Kidney epithelial cell (primary cell): ENCODE measurements around the gene TIMELESS. TPM values are rescaled to one million over a fixed set of nuclear protein-coding genes. Genes with fewer than 3 reads are reported as not detected.
A peak's percentile ranks its signal among the peaks of the same experiment; 100 is the strongest.

Experiments
- DNase-seq: peaks from one replicate; pipeline ENCODE4 v3.0.0-alpha.2; 2010; ENCODE audit warnings: low read depth
- H3K27me3 ChIP-seq: 2 replicates; pipeline ENCODE4 v1.6.0; 2011; ENCODE audit warnings: low read length; ENCODE audit not compliant: control insufficient read depth, insufficient read depth
- H3K36me3 ChIP-seq: 2 replicates; pipeline ENCODE4 v1.5.1; 2011; ENCODE audit warnings: low read length; ENCODE audit not compliant: control insufficient read depth, insufficient read depth
- H3K4me3 ChIP-seq: 2 replicates; pipeline ENCODE4 v1.5.1; 2011; ENCODE audit warnings: low read depth, mild to moderate bottlenecking, control low read depth, low read length
- total RNA-seq: library from RNA; depleted of rRNA; stranded (reverse); fragments of >200 nt; gene quantifications from 2 replicates; pipeline ENCODE4 v1.2.3, GENCODE V29; 2015
- TF ChIP-seq, protein P1 (sequence below): IDR thresholded peaks from 2 replicates; pipeline ENCODE4 v1.5.1; 2011; ENCODE audit warnings: mild to moderate bottlenecking, moderate library complexity, low read length, control low read depth, inconsistent platforms; ENCODE audit not compliant: insufficient read depth, poor library complexity, severe bottlenecking

Gene TIMELESS
- total RNA-seq, 1 donor from 2014 or later = 15.5 TPM

DNA sequence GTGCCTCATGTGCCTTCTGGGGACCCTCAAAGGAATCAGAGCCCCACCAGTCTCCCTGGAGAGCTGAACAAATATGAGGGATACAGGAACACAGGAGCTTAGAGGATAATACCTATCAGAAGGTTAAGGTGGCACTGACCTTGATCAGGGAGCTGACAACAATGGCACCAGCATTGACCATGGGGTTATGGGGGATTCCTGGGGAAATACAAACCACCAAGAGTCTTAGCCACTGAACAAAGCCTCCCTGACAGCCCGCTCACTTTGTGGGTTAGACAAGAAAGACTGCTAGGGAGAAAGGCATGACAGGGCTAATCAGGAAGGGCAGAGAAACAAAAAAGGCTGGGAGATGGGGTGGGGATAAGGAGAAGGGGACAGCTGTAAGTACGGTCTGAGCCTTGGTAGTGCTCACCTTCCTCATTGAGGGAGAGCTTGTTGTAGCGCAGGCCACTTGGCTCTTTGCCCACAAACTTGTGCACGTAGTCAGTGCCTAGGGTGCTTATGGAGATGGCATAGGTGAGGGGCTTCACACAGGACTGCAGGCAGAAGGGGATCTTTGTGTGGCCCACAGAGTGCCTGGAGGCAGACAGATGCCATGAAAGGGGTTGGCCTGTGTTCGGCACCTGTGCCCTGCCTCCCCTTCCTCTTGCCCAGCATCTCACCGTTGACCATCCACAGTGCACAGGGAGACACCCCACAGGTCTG lies 28.4 kb upstream of the TIMELESS start:
- TF ChIP-seq, protein P1, sequence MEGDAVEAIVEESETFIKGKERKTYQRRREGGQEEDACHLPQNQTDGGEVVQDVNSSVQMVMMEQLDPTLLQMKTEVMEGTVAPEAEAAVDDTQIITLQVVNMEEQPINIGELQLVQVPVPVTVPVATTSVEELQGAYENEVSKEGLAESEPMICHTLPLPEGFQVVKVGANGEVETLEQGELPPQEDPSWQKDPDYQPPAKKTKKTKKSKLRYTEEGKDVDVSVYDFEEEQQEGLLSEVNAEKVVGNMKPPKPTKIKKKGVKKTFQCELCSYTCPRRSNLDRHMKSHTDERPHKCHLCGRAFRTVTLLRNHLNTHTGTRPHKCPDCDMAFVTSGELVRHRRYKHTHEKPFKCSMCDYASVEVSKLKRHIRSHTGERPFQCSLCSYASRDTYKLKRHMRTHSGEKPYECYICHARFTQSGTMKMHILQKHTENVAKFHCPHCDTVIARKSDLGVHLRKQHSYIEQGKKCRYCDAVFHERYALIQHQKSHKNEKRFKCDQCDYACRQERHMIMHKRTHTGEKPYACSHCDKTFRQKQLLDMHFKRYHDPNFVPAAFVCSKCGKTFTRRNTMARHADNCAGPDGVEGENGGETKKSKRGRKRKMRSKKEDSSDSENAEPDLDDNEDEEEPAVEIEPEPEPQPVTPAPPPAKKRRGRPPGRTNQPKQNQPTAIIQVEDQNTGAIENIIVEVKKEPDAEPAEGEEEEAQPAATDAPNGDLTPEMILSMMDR = no peak
- no peaks in the 10 kb centered on the region for H3K36me3 ChIP-seq
- DNase-seq = no peak
- no peaks in the 10 kb centered on the region for H3K27me3 ChIP-seq
- H3K4me3 ChIP-seq = no peak overlapping the region

- no peaks in the 10 kb centered on the region for H3K36me3 ChIP-seq
- no peak overlapping the region for H3K4me3 ChIP-seq
Observed at GRCh38 chr12:56476972-56477432, 27.8 kb upstream of the TIMELESS start.

GRCh38 chr12:56476143-56476542 lies 26.9 kb upstream of the TIMELESS start:
- TF ChIP-seq, protein P1 = no peak
- Histone ChIP-seq H3K27me3 (no peaks in the 10 kb centered on the region), H3K4me3 (no peak overlapping the region), H3K36me3 (no peaks in the 10 kb centered on the region)
- no peak for DNase-seq

More at GRCh38 chr12:56476972-56477432, 27.8 kb upstream of the TIMELESS start:
- TF ChIP-seq, protein P1 = no peak
- no peak for DNase-seq
- H3K27me3 ChIP-seq = no peaks in the 10 kb centered on the region

DNA sequence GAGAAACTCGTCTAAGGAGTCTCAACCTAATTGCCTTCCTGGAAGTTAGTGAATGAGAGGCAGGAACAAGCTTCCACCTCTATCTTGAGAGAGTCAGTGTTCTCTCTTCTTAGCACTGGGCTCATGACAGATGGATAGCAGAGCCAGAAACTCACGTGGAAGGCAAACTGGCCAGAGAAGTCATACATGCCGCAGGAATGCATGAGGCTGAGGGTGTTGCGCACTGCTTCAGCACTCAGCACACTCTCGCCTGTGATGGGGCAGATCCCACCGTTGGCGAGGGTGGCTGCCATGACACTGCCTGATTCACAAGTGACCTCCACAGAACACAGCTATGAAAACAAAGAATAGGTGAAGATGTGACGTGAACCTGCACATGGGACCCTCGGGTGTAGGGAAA lies 25.2 kb upstream of the TIMELESS start:
- TF ChIP-seq, protein P1 = no peak
- Histone ChIP-seq H3K36me3 (no peaks in the 10 kb centered on the region), H3K27me3 (no peaks in the 10 kb centered on the region), H3K4me3 (no peak overlapping the region)
- DNase-seq = no peak

DNA sequence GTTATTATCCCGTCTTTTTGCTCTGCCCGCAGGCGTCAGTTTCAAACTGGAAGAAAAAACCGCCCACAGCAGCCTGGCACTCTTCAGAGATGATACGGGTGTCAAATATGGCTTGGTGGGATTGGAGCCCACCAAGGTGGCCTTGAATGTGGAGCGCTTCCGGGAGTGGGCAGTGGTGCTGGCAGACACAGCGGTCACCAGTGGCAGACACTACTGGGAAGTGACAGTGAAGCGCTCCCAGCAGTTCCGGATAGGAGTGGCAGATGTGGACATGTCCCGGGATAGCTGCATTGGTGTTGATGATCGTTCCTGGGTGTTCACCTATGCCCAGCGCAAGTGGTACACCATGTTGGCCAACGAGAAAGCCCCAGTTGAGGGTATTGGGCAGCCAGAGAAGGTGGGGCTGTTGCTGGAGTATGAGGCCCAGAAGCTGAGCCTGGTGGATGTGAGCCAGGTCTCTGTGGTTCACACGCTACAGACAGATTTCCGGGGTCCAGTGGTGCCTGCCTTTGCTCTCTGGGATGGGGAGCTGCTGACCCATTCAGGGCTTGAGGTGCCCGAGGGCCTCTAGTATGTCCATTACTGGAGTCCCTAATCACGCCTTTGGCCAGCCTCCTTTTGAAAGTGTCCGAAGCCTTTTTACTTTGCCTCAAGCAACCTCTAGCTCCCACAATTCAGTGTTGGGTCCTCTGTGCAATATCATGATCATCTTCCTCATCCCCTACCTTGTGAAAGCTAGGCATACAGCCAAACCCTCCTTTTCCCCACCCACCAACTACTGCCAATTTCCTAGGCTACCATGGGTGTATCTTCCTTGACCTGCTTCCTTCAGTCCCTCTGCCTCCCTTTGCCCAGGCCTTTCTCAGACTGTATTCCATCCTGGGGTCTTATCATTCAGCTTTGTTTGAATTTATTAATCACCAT lies 20.0 kb upstream of the TIMELESS start:
- no peak for DNase-seq
- TF ChIP-seq, protein P1 = no peak
- peak overlapping the region; percentile 61 for H3K4me3 ChIP-seq
- no peaks in the 10 kb centered on the region for H3K27me3 ChIP-seq
- H3K36me3 ChIP-seq = no peaks in the 10 kb centered on the region
